Breast epithelium (tissue), 4 donors: ENCODE results near the gene JOSD2. TPM values are rescaled to one million over a fixed set of nuclear protein-coding genes. Genes with fewer than 3 reads are reported as not detected.
"Not testable (repeated sequence)": the region's sequence is repeated elsewhere in the genome, so short reads cannot be mapped to it uniquely, and the experiment has no call there.

ENCODE experiments used
- DNase-seq, 2 donors: peaks; one replicate each; pipeline ENCODE4 v3.0.0-alpha.2; 2019; ENCODE audit warnings: low spot score in 2 of 2
- H3K27ac ChIP-seq, 2 donors: fragments of 200-600 bp; sonication (generic) in 1 of 2; one replicate each; pipeline ENCODE4 v1.5.1; 2016 to 2019; ENCODE audit warnings: mild to moderate bottlenecking in 1 of 2
- H3K27me3 ChIP-seq, 2 donors: fragments of 200-600 bp; sonication (generic) in 1 of 2; one replicate each; pipeline versions ENCODE4 v1.5.1 to v1.6.0; 2017 to 2019; ENCODE audit warnings: control low read depth in 1 of 2, mild to moderate bottlenecking in 1 of 2
- H3K36me3 ChIP-seq: fragments of 200-600 bp; one replicate; pipeline ENCODE4 v1.5.1; 2019
- H3K4me1 ChIP-seq, 2 donors: fragments of 200-600 bp; sonication (generic); one replicate each; pipeline ENCODE4 v1.5.1; 2016 to 2019; ENCODE audit warnings: control low read depth in 1 of 2
- H3K4me3 ChIP-seq, 3 donors: fragments of 200-600 bp; sonication (generic); 1 replicate in 2 of 3; 2 replicates in 1 of 3; pipeline ENCODE4 v1.5.1; 2016 to 2019; ENCODE audit warnings: mild to moderate bottlenecking in 3 of 3, moderate library complexity in 2 of 3
- H3K9me3 ChIP-seq, 2 donors: fragments of 200-600 bp; sonication (generic) in 1 of 2; one replicate each; pipeline ENCODE4 v1.5.1; 2016 to 2019; ENCODE audit warnings: control low read depth in 1 of 2
- CTCF ChIP-seq, 3 donors: fragments of 450-650 bp; IDR thresholded peaks; one replicate each; pipeline ENCODE4 v1.5.1; 2016 to 2017; ENCODE audit warnings: antibody characterized with exemption in 3 of 3, mild to moderate bottlenecking in 3 of 3, moderate library complexity in 3 of 3
- POLR2A ChIP-seq: fragments of 450-650 bp; IDR thresholded peaks from one replicate; pipeline ENCODE4 v1.6.1; 2016; ENCODE audit warnings: antibody characterized with exemption, mild to moderate bottlenecking, moderate library complexity
- POLR2AphosphoS5 ChIP-seq, 3 donors: sonication (generic); formaldehyde crosslinking; IDR thresholded peaks; one replicate each; pipeline ENCODE4 v1.6.1; 2017; ENCODE audit warnings: antibody characterized with exemption in 3 of 3
- intact Hi-C: fragments of 100-400 bp; cut with DNase I; formaldehyde crosslinking; loops from one replicate; pipeline ENCODE4 v1.15.1; 2023; ENCODE audit warnings: low total_unique reads
- total RNA-seq, 3 donors: library from RNA; depleted of rRNA; stranded (reverse); fragments of >200 nt; gene quantifications; one replicate each; pipeline ENCODE4 v1.1.0, GENCODE V29; 2016

The JOSD2 gene
- total RNA-seq, 3 donors from 2014 or later, result 14.7 to 26.7 (median 20.3) TPM

- intact Hi-C loops, result no loop called here
- no peak for TF ChIP-seq CTCF (IDR thresholded peaks at IDR 0.05)
- TF ChIP-seq POLR2AphosphoS5 (IDR thresholded peaks at IDR 0.05), result no peak
- no peak for TF ChIP-seq POLR2A
- H3K4me3 ChIP-seq, result no peak overlapping the region
These were observed 24.7 kb upstream of the JOSD2 start for GRCh38 chr19:50535672-50536187.

GRCh38 chr19:50534478-50534877 is 23.5 kb upstream of the JOSD2 start:
- H3K27ac ChIP-seq, result no peak overlapping the region
- H3K36me3 ChIP-seq, result no peaks in the 10 kb centered on the region
- peaks cover 4 to 15% of the 10 kb centered on the region in 2 donors for H3K9me3 ChIP-seq
- DNase-seq, result no peak
- H3K27me3 ChIP-seq, result peaks cover 0 to 21% of the 10 kb centered on the region in 2 donors
- H3K4me1 ChIP-seq, result no peaks in the 10 kb centered on the region
- TF ChIP-seq CTCF (IDR thresholded peaks at IDR 0.05) (no peak), POLR2AphosphoS5 (IDR thresholded peaks at IDR 0.05) (no peak), POLR2A (no peak)
- no peak overlapping the region for H3K4me3 ChIP-seq
- intact Hi-C loops, result no loop called here

More at GRCh38 chr19:50535672-50536187, 24.7 kb upstream of the JOSD2 start:
- Histone ChIP-seq H3K27ac (no peak overlapping the region), H3K36me3 (no peaks in the 10 kb centered on the region), H3K4me1 (no peaks in the 10 kb centered on the region), H3K9me3 (peaks cover 4 to 15% of the 10 kb centered on the region in 2 donors), H3K27me3 (peaks cover 0 to 10% of the 10 kb centered on the region in 2 donors)
- DNase-seq, result no peak

- TF ChIP-seq CTCF (IDR thresholded peaks at IDR 0.05), result no peak
- no peak for TF ChIP-seq POLR2AphosphoS5 (IDR thresholded peaks at IDR 0.05)
- TF ChIP-seq POLR2A, result no peak
These were observed 22.0 kb upstream of the JOSD2 start for GRCh38 chr19:50532952-50533351.

GRCh38 chr19:50531171-50531612 is 20.2 kb upstream of the JOSD2 start:
- no peak for TF ChIP-seq CTCF (IDR thresholded peaks at IDR 0.05)
- no peak for TF ChIP-seq POLR2AphosphoS5 (IDR thresholded peaks at IDR 0.05)
- no peak for TF ChIP-seq POLR2A

More at GRCh38 chr19:50532952-50533351, 22.0 kb upstream of the JOSD2 start:
- intact Hi-C loops, result no loop called here
- H3K4me1 ChIP-seq, result no peaks in the 10 kb centered on the region
- no peak overlapping the region for H3K4me3 ChIP-seq
- H3K27ac ChIP-seq, result no peak overlapping the region
- H3K36me3 ChIP-seq, result no peaks in the 10 kb centered on the region
- H3K9me3 ChIP-seq, result peaks cover 4 to 15% of the 10 kb centered on the region in 2 donors
- no peak for DNase-seq
- peaks cover 0 to 23% of the 10 kb centered on the region in 2 donors for H3K27me3 ChIP-seq

GRCh38 chr19:50528052-50528451 is 17.1 kb upstream of the JOSD2 start:
- H3K4me1 ChIP-seq, H3K4me3 ChIP-seq, intact Hi-C loops, DNase-seq, H3K9me3 ChIP-seq, H3K36me3 ChIP-seq, H3K27ac ChIP-seq: not testable (repeated sequence)
- H3K27me3 ChIP-seq, result peaks cover 0 to 23% of the 10 kb centered on the region in 2 donors

More at GRCh38 chr19:50531171-50531612, 20.2 kb upstream of the JOSD2 start:
- H3K4me3 ChIP-seq, result no peak overlapping the region
- no peaks in the 10 kb centered on the region for H3K4me1 ChIP-seq
- peaks cover 0 to 23% of the 10 kb centered on the region in 2 donors for H3K27me3 ChIP-seq
- DNase-seq, result no peak
- peaks cover 4 to 15% of the 10 kb centered on the region in 2 donors for H3K9me3 ChIP-seq
- no peaks in the 10 kb centered on the region for H3K36me3 ChIP-seq
- no peak overlapping the region for H3K27ac ChIP-seq
- intact Hi-C loops, result no loop called here
